Mesodermal cell (in vitro differentiated cells): ENCODE measurements around the gene DOCK3.
"Not testable (repeated sequence)": the region's sequence is repeated elsewhere in the genome, so short reads cannot be mapped to it uniquely, and the experiment has no call there.

Experiments
- H3K27ac ChIP-seq: 2 replicates; pipeline ENCODE4 v1.7.0; 2013; ENCODE audit warnings: mild to moderate bottlenecking, low read depth, low read length, moderate library complexity; ENCODE audit not compliant: severe bottlenecking
- H3K36me3 ChIP-seq: 2 replicates; pipeline ENCODE4 v1.7.1; 2013; ENCODE audit warnings: mild to moderate bottlenecking, low read length, moderate library complexity; ENCODE audit not compliant: control insufficient read depth, insufficient read depth
- H3K4me1 ChIP-seq: one replicate; pipeline ENCODE4 v1.7.1; 2013; ENCODE audit warnings: mild to moderate bottlenecking, low read length; ENCODE audit not compliant: insufficient read depth, control insufficient read depth, poor library complexity, severe bottlenecking
- H3K4me3 ChIP-seq: 2 replicates; pipeline ENCODE4 v1.7.0; 2013; ENCODE audit warnings: low read length, control low read depth, mild to moderate bottlenecking; ENCODE audit not compliant: insufficient read depth, poor library complexity, severe bottlenecking; ENCODE audit errors: extremely low read depth
- H3K9me3 ChIP-seq: 2 replicates; pipeline ENCODE4 v1.7.1; 2013; ENCODE audit warnings: mild to moderate bottlenecking, low read length, moderate library complexity; ENCODE audit not compliant: control insufficient read depth
- WGBS, 2 experiments: methylation state at CpG; one replicate each; pipeline ENCODE4 v1.1.5; 2013; ENCODE audit warnings: missing lambda C conversion rate in 2 of 2; ENCODE audit not compliant: insufficient coverage in 2 of 2; 5-methylcytosine and 5-hydroxymethylcytosine counted together

Gene DOCK3

GRCh38 chr3:51145811-51146585 is 471.3 kb downstream of the DOCK3 start:
- no peaks in the 10 kb centered on the region for H3K36me3 ChIP-seq
- 85 to 87% methylated on average over 5 to 7 of the region's 8 CpGs for WGBS, 2 experiments
- H3K9me3 ChIP-seq, result no peaks in the 10 kb centered on the region
- H3K27ac ChIP-seq, result no peak overlapping the region
- no peaks in the 10 kb centered on the region for H3K4me1 ChIP-seq
- H3K4me3 ChIP-seq, result no peak overlapping the region

- Histone ChIP-seq H3K36me3 (no peaks in the 10 kb centered on the region), H3K27ac (no peak overlapping the region), H3K4me3 (no peak overlapping the region), H3K9me3 (no peaks in the 10 kb centered on the region), H3K4me1 (no peaks in the 10 kb centered on the region)
- 93 to 94% methylated on average over 2 of the region's 2 CpGs for WGBS, 2 experiments
Measured at GRCh38 chr3:51146781-51147180, 472.1 kb downstream of the DOCK3 start.

GRCh38 chr3:51156147-51156546 is 481.4 kb downstream of the DOCK3 start:
- Histone ChIP-seq H3K27ac (no peak overlapping the region), H3K4me1 (no peaks in the 10 kb centered on the region), H3K9me3 (no peaks in the 10 kb centered on the region), H3K36me3 (no peaks in the 10 kb centered on the region), H3K4me3 (no peak overlapping the region)
- WGBS, 2 experiments, result no CpG with 5 or more reads among the region's 2 CpGs

- Histone ChIP-seq H3K36me3 (no peaks in the 10 kb centered on the region), H3K4me1 (no peaks in the 10 kb centered on the region), H3K27ac (no peak overlapping the region), H3K9me3 (no peaks in the 10 kb centered on the region), H3K4me3 (no peak overlapping the region)
- WGBS, 2 experiments, result no CpG with 5 or more reads among the region's 1 CpG
Measured at GRCh38 chr3:51163051-51163450, 488.3 kb downstream of the DOCK3 start.

- Histone ChIP-seq H3K9me3 (peaks cover 20% of the 10 kb centered on the region), H3K27ac (no peak overlapping the region), H3K4me3 (no peak overlapping the region), H3K4me1 (no peaks in the 10 kb centered on the region), H3K36me3 (no peaks in the 10 kb centered on the region)
- 73% methylated on average over 2 of the region's 3 CpGs; no CpG with 5 or more reads in 1 of the 2 experiments for WGBS, 2 experiments
Measured at GRCh38 chr3:51173518-51174271, 499.0 kb downstream of the DOCK3 start.

GRCh38 chr3:51176923-51177322 is 502.2 kb downstream of the DOCK3 start:
- Histone ChIP-seq H3K4me3 (no peak overlapping the region), H3K9me3 (peaks cover 20% of the 10 kb centered on the region), H3K27ac (no peak overlapping the region), H3K4me1 (no peaks in the 10 kb centered on the region), H3K36me3 (no peaks in the 10 kb centered on the region)

GRCh38 chr3:51186446-51186845 is 511.7 kb downstream of the DOCK3 start:
- H3K4me3 ChIP-seq, H3K4me1 ChIP-seq, H3K27ac ChIP-seq, H3K9me3 ChIP-seq, H3K36me3 ChIP-seq: not testable (repeated sequence)
- WGBS, 2 experiments, result 72 to 83% methylated on average over 3 of the region's 3 CpGs

GRCh38 chr3:51190199-51190598 is 515.5 kb downstream of the DOCK3 start:
- 86% methylated on average over 1 of the region's 1 CpG; no CpG with 5 or more reads in 1 of the 2 experiments for WGBS, 2 experiments
- no peaks in the 10 kb centered on the region for H3K4me1 ChIP-seq
- H3K9me3 ChIP-seq, result no peaks in the 10 kb centered on the region
- H3K27ac ChIP-seq, result no peak overlapping the region
- no peak overlapping the region for H3K4me3 ChIP-seq
- H3K36me3 ChIP-seq, result no peaks in the 10 kb centered on the region

GRCh38 chr3:51190827-51191226 is 516.1 kb downstream of the DOCK3 start:
- 66 to 71% methylated on average over 2 to 3 of the region's 3 CpGs for whole genome bisulfite sequencing, 2 experiments
- Histone ChIP-seq H3K9me3 (no peaks in the 10 kb centered on the region), H3K36me3 (no peaks in the 10 kb centered on the region), H3K27ac (no peak overlapping the region), H3K4me1 (no peaks in the 10 kb centered on the region), H3K4me3 (no peak overlapping the region)

- Histone ChIP-seq H3K4me3 (no peak overlapping the region), H3K4me1 (no peaks in the 10 kb centered on the region), H3K9me3 (no peaks in the 10 kb centered on the region), H3K27ac (no peak overlapping the region), H3K36me3 (no peaks in the 10 kb centered on the region)
Measured at GRCh38 chr3:51191768-51192167, 517.0 kb downstream of the DOCK3 start.

GRCh38 chr3:51198477-51198876 is 523.8 kb downstream of the DOCK3 start:
- Histone ChIP-seq H3K27ac (no peak overlapping the region), H3K9me3 (no peaks in the 10 kb centered on the region), H3K4me1 (no peaks in the 10 kb centered on the region), H3K4me3 (no peak overlapping the region), H3K36me3 (no peaks in the 10 kb centered on the region)
- WGBS, 2 experiments, result 96 to 100% methylated on average over 3 of the region's 3 CpGs
